H1 (cell line): ENCODE measurements around the gene LRRTM3. TPM values are rescaled to one million over a fixed set of nuclear protein-coding genes. Genes with fewer than 3 reads are reported as not detected.

Experiments
- KDM1A ChIP-seq: fragments of 200-600, 300-600 bp; sonication (generic); IDR thresholded peaks from 2 replicates; pipeline ENCODE4 v1.7.1; 2016; ENCODE audit warnings: mild to moderate bottlenecking, low read length, borderline replicate concordance
- TEAD4 ChIP-seq: IDR thresholded peaks from 2 replicates; pipeline ENCODE4 v1.6.1; 2012; ENCODE audit warnings: low read depth, low read length, inconsistent platforms, mixed read lengths
- polyA plus RNA-seq, 7 experiments: library from polyadenylated mRNA; depleted of rRNA in 3 of 7; stranded (reverse) in 5 of 7; unstranded in 2 of 7; fragments of >200 nt in 5 of 7; fragments of 200-250 nt in 2 of 7; gene quantifications; 1 replicate in 5 of 7; 2 replicates in 1 of 7; 4 replicates in 1 of 7; pipeline versions ENCODE4 v1.2.1 to v1.2.3, GENCODE V29; 2011 to 2013; ENCODE audit warnings: missing spikeins in 2 of 7, mixed read lengths in 2 of 7
- total RNA-seq: library from RNA; stranded (reverse); fragmentation: NEBNext Ultra II Directional; extraction: Animal tissue kit (Norgen Biotek cat#: 25700); gene quantifications from 2 replicates; pipeline ENCODE4 v1.2.1, GENCODE V29; 2021

Gene LRRTM3
- total and polyA plus RNA-seq, 2 of the 8 experiments (the other 6 are each of a cell fraction or from before 2014, with no cell fraction given) = 0.33 to 0.48 TPM

- TF ChIP-seq KDM1A = no peak
- TF ChIP-seq TEAD4 = no peak
- TF ChIP-seq, all 59 proteins: peak for 0
These were observed 186.9 kb downstream of the LRRTM3 start (continued) for GRCh38 chr10:67112765-67113164.
